ENCODE results near the gene KHNYN. TPM values are rescaled to one million over a fixed set of nuclear protein-coding genes. Genes with fewer than 3 reads are reported as not detected.
"Not testable (repeated sequence)": the region's sequence is repeated elsewhere in the genome, so short reads cannot be mapped to it uniquely, and the experiment has no call there.

The KHNYN gene
- total and polyA plus RNA-seq, 2 donors = 37.5 to 51.4 TPM

- no peaks in the 10 kb centered on the region for H3K4me1 ChIP-seq (ENCODE audit: insufficient read depth)
- WGBS = under 1% methylated on average over 12 of the region's 12 CpGs
- peaks cover 3% of the 10 kb centered on the region for H3K36me3 ChIP-seq (ENCODE audit: insufficient read depth)
- H3K27ac ChIP-seq (ENCODE audit: low read depth) = peak overlapping the region; percentile 95
- no peak for DNase-seq (ENCODE audit: extremely low spot score)
- H3K4me3 ChIP-seq (ENCODE audit: low read depth, low read length) = peak overlapping the region; percentile 50
Measured at GRCh38 chr14:24441904-24442239, 12.1 kb downstream of the KHNYN start.

GRCh38 chr14:24442240-24443052 lies 12.7 kb downstream of the KHNYN start, which contains the start of gene SDR39U1:
Gene SDR39U1 (minus strand): TSS chr14:24442776. CDS start chr14:24442769, 7 bp downstream.
- Histone ChIP-seq H3K27ac (ENCODE audit: low read depth) (peak within 1 kb of the TSS; percentile 95), H3K4me3 (ENCODE audit: low read depth, low read length) (peak within 1 kb of the TSS; percentile 50), H3K36me3 (ENCODE audit: insufficient read depth) (peaks cover 3% of the 10 kb centered on the region), H3K4me1 (ENCODE audit: insufficient read depth) (no peaks in the 10 kb centered on the region)
- under 1% methylated on average over 52 of the region's 52 CpGs for WGBS
- DNase-seq (ENCODE audit: extremely low spot score) = peak; percentile 98

- peaks cover 3% of the 10 kb centered on the region for H3K36me3 ChIP-seq (ENCODE audit: insufficient read depth)
- H3K4me1 ChIP-seq (ENCODE audit: insufficient read depth) = no peaks in the 10 kb centered on the region
- H3K27ac ChIP-seq (ENCODE audit: low read depth) = no peak overlapping the region
- 3% methylated on average over 7 of the region's 7 CpGs for WGBS
- DNase-seq (ENCODE audit: extremely low spot score) = no peak
- H3K4me3 ChIP-seq (ENCODE audit: low read depth, low read length) = peak overlapping the region; percentile 47
Measured at GRCh38 chr14:24443053-24443665, 13.4 kb downstream of the KHNYN start.

GRCh38 chr14:24450828-24451227 lies 21.1 kb downstream of the KHNYN start:
- not testable (repeated sequence) for H3K27ac ChIP-seq (ENCODE audit: low read depth); H3K36me3 ChIP-seq (ENCODE audit: insufficient read depth); H3K4me3 ChIP-seq (ENCODE audit: low read depth, low read length); DNase-seq (ENCODE audit: extremely low spot score); H3K4me1 ChIP-seq (ENCODE audit: insufficient read depth)
- 86% methylated on average over 2 of the region's 2 CpGs for WGBS

GRCh38 chr14:24456980-24457379 lies 27.2 kb downstream of the KHNYN start:
- DNase-seq (ENCODE audit: extremely low spot score) = no peak
- no peaks in the 10 kb centered on the region for H3K4me1 ChIP-seq (ENCODE audit: insufficient read depth)

GRCh38 chr14:24458736-24459135 lies 29.0 kb downstream of the KHNYN start:
- no peak for DNase-seq (ENCODE audit: extremely low spot score)
- Histone ChIP-seq H3K4me3 (ENCODE audit: low read depth, low read length) (no peak overlapping the region), H3K36me3 (ENCODE audit: insufficient read depth) (no peaks in the 10 kb centered on the region), H3K27ac (ENCODE audit: low read depth) (no peak overlapping the region), H3K4me1 (ENCODE audit: insufficient read depth) (no peaks in the 10 kb centered on the region)
- whole genome bisulfite sequencing = 77% methylated on average over 1 of the region's 1 CpG

More at GRCh38 chr14:24456980-24457379, 27.2 kb downstream of the KHNYN start:
- Histone ChIP-seq H3K4me3 (ENCODE audit: low read depth, low read length) (no peak overlapping the region), H3K27ac (ENCODE audit: low read depth) (no peak overlapping the region), H3K36me3 (ENCODE audit: insufficient read depth) (no peaks in the 10 kb centered on the region)

GRCh38 chr14:24459331-24459730 lies 29.6 kb downstream of the KHNYN start:
- no peaks in the 10 kb centered on the region for H3K36me3 ChIP-seq (ENCODE audit: insufficient read depth)
- no peaks in the 10 kb centered on the region for H3K4me1 ChIP-seq (ENCODE audit: insufficient read depth)
- H3K27ac ChIP-seq (ENCODE audit: low read depth) = no peak overlapping the region
- no peak overlapping the region for H3K4me3 ChIP-seq (ENCODE audit: low read depth, low read length)
- WGBS = 84% methylated on average over 3 of the region's 3 CpGs
- no peak for DNase-seq (ENCODE audit: extremely low spot score)

GRCh38 chr14:24461336-24461735 lies 31.6 kb downstream of the KHNYN start:
- H3K27ac ChIP-seq (ENCODE audit: low read depth) = no peak overlapping the region
- H3K4me1 ChIP-seq (ENCODE audit: insufficient read depth) = no peaks in the 10 kb centered on the region
- H3K4me3 ChIP-seq (ENCODE audit: low read depth, low read length) = no peak overlapping the region
- no peak for DNase-seq (ENCODE audit: extremely low spot score)
- no peaks in the 10 kb centered on the region for H3K36me3 ChIP-seq (ENCODE audit: insufficient read depth)

GRCh38 chr14:24463017-24463883 lies 33.5 kb downstream of the KHNYN start:
- Histone ChIP-seq H3K36me3 (ENCODE audit: insufficient read depth) (no peaks in the 10 kb centered on the region), H3K4me1 (ENCODE audit: insufficient read depth) (no peaks in the 10 kb centered on the region), H3K27ac (ENCODE audit: low read depth) (no peak overlapping the region), H3K4me3 (ENCODE audit: low read depth, low read length) (no peak overlapping the region)
- WGBS = 46% methylated on average over 3 of the region's 5 CpGs
- no peak for DNase-seq (ENCODE audit: extremely low spot score)

- H3K36me3 ChIP-seq (ENCODE audit: insufficient read depth) = no peaks in the 10 kb centered on the region
- no peak overlapping the region for H3K27ac ChIP-seq (ENCODE audit: low read depth)
- DNase-seq (ENCODE audit: extremely low spot score) = no peak
- 63% methylated on average over 4 of the region's 4 CpGs for WGBS
- no peaks in the 10 kb centered on the region for H3K4me1 ChIP-seq (ENCODE audit: insufficient read depth)
- no peak overlapping the region for H3K4me3 ChIP-seq (ENCODE audit: low read depth, low read length)
Measured at GRCh38 chr14:24463884-24464785, 34.4 kb downstream of the KHNYN start.

GRCh38 chr14:24465368-24465767 lies 35.6 kb downstream of the KHNYN start:
- Histone ChIP-seq H3K27ac (ENCODE audit: low read depth) (no peak overlapping the region), H3K4me1 (ENCODE audit: insufficient read depth) (no peaks in the 10 kb centered on the region), H3K36me3 (ENCODE audit: insufficient read depth) (no peaks in the 10 kb centered on the region), H3K4me3 (ENCODE audit: low read depth, low read length) (no peak overlapping the region)
- no peak for DNase-seq (ENCODE audit: extremely low spot score)
- WGBS = 98% methylated on average over 3 of the region's 3 CpGs

GRCh38 chr14:24465805-24466204 lies 36.1 kb downstream of the KHNYN start:
- no peaks in the 10 kb centered on the region for H3K4me1 ChIP-seq (ENCODE audit: insufficient read depth)
- WGBS = 87% methylated on average over 3 of the region's 3 CpGs
- no peak for DNase-seq (ENCODE audit: extremely low spot score)
- H3K27ac ChIP-seq (ENCODE audit: low read depth) = no peak overlapping the region
- no peaks in the 10 kb centered on the region for H3K36me3 ChIP-seq (ENCODE audit: insufficient read depth)
- H3K4me3 ChIP-seq (ENCODE audit: low read depth, low read length) = no peak overlapping the region

GRCh38 chr14:24470450-24470849 lies 40.7 kb downstream of the KHNYN start:
- H3K4me1 ChIP-seq (ENCODE audit: insufficient read depth) = not testable (repeated sequence)
- WGBS = 87% methylated on average over 2 of the region's 2 CpGs

More at GRCh38 chr14:24470450-24470849, 40.7 kb downstream of the KHNYN start:
- not testable (repeated sequence) for H3K36me3 ChIP-seq (ENCODE audit: insufficient read depth); H3K27ac ChIP-seq (ENCODE audit: low read depth); DNase-seq (ENCODE audit: extremely low spot score); H3K4me3 ChIP-seq (ENCODE audit: low read depth, low read length)

All from urinary bladder (tissue), 4 donors.